Mucosa of gallbladder (tissue), 1 donor: ENCODE data around the gene CROCC2. TPM values are rescaled to one million over a fixed set of nuclear protein-coding genes. Genes with fewer than 3 reads are reported as not detected.

ENCODE experiments used
- DNase-seq: peaks from one replicate; pipeline ENCODE4 v3.0.0-alpha.2; 2020; ENCODE audit warnings: low spot score
- total RNA-seq: library from RNA; stranded (reverse); gene quantifications from one replicate; pipeline ENCODE4 v1.2.1, GENCODE V29; 2021
- donor health status: DM: no; HTN: no; CAD: no.

The CROCC2 gene
- total RNA-seq, 1 donor from 2014 or later: 0.09 TPM

DNA sequence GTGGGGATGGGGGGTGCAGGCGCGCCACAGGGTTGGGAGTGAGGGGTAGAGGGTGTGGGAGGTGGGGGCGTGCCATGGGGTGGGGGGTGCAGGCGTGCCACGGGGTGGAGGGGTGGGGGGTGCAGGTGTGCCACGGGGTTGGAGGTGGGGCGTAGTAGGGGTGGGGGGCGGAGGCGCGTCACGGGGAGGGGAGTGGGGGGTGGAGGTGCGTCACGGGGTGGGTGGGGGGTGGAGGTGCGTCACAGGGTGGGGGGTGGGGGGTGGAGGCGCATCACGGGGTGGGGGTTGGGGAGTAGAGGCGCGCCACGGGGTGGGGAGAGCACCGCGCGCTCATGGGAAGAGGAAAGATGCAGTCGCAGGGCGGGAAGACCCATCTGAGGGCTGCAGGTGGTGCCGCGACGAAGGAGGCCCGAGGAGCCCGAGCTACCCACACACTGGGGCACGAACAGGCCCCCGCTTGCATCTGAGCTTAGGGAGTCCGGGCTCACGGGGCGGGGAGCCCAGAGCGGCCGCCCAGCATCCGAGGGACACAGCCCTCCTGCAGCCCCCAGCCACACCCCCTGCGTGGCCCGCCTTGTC, 129.8 kb downstream of the CROCC2 start:
- DNase-seq: no peak

DNA sequence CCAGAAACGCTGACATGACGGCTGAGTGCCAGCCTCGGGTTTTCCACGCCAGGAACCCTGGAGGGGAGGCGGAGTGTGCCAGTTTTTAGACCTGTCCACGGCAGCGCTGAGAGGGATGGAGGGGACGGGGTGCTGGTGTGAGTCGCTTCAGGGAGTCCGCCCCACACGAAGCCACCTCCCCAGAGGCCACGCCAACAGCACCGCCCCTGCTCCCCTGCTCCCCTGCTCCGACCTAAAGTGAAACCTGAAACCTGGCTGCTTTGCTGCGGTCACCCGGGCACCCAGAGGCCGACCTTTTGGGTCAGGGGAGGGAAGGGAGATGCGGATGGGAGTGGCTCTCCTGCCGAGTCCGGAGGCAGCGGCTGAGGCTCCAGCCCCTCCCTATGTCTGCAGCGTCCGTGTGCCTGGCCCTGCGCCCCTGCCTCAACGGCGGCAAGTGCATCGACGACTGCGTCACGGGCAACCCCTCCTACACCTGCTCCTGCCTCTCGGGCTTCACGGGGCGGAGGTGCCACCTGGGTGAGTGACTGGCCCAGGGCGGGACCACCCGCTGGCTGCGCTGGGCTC, 130.3 kb downstream of the CROCC2 start:
- DNase-seq: no peak

DNA sequence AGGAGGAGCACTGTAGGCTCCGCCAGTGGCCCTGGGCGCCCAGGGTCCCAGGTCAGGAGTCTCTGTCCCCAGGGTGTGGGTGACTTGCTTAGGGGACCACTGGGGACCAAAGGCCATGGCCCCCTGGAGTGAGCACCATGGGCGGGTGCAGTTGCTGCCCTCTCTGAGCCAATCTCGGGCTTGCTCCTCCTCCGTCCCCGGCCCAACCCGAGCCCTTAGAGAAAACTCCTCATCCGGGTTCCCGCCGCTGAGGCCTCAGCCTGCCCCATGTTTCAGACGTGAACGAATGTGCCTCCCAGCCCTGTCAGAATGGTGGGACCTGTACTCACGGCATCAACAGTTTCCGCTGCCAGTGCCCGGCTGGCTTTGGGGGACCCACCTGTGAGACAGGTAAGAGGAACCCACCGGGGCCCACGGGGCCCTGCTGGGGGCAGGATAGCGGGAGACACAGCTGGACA, 130.9 kb downstream of the CROCC2 start:
- no peak for DNase-seq

DNA sequence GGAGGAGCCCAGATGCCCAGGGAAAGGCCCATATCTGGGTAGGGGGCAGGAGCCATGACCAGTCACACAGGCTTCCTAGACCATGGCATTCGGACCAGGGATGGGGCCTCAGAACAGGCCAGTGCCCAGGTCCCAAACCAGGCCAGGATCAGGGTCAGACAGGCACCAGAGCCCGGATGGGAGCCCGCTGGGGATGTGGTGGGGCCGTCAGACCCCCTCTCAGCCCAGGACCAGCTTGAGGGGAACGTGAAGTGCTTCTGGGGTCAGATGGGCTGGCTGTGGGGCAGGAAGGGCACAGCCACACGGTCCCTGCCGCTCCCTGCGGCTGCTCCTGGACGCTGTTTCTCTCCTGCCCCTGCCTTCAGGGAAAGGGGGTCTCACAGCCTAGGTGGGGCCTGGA, 131.4 kb downstream of the CROCC2 start:
- DNase-seq: no peak

DNA sequence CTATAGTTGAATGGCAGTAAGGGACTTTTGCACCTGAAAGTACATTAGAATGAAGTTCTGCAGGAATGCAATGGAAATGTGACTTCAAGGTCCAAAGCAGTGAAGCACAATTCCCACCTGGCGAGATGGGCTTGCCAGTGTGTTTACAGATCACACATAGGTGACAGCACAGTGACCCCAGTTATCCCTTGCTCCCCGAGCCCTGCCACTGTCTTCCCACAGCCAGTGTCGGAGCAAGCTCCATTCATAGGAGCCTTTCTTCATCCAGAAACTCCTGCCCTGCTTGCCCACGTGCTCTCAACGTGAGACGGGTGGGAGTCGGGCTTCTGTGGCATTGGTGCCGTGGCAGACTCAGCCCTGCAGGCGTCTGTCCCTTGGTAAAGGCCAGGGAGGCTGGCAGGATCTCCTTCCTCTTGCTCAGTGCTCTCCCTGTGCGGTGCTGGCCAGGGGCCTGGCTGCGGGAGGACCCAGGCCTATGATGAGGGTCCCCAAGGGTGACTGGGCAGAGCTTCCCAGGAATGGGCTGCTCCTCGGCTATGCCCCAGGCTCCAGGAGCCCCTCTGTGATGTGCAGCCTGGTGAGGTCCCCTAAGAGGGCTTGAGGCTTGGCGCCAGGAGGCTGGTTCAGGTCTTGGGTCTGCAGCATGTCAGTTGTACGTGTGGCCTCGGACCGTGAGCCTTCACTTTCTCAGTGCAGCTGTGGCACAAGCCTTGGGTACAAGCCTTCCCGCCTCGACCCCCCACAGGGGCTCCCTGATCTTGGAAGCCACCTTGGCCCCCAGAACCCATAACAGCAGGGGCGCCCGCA, 132.4 kb downstream of the CROCC2 start:
- no peak for DNase-seq

DNA sequence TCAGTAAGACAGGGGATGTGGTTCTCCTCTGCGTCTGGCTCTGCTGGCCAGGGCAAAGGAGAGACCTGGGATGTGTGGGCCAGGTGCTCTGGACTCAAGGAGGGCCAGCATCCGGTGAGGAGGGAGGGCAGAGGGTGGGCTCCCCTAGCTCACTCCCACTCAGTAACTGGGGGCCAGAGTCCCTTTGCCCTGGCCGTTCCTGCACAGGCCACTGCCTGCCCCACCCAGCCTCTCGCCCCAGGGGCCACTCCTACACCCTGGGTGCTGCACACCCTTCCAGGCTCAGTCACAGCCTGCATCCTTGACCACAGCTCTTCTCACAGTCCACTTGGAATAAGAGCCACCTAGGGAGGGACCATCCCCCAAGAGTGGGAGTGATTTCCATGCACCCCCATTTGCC, 133.3 kb downstream of the CROCC2 start:
- DNase-seq: no peak

DNA sequence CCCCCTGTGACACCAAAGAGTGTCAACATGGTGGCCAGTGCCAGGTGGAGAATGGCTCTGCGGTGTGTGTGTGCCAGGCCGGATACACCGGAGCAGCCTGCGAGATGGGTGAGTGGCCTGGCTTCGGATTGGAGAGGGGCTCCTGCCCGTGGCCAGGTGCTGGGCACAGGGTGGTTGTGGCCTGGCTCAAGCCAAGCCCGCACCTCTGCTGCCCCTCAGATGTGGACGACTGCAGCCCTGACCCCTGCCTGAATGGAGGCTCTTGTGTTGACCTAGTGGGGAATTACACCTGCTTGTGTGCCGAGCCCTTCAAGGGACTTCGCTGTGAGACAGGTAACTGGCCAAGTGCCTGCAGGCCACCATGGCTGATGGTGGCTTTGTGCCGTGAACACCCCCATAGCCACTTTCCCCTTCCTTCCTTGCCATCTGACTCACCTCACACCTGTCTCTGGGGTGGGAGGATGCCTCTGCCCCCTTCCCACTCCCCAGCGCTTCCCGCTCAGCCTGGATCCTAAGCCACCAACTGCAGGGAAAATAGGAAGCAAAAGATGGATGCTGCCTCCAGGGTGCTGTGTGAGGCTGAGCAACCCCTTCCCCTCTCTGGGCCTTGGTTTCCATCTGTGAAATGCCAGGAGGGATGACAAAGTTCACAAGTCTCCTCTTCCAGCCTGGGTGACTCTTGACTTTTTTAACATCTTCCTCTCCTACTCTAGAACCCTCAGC, 134.1 kb downstream of the CROCC2 start:
- no peak for DNase-seq

DNA sequence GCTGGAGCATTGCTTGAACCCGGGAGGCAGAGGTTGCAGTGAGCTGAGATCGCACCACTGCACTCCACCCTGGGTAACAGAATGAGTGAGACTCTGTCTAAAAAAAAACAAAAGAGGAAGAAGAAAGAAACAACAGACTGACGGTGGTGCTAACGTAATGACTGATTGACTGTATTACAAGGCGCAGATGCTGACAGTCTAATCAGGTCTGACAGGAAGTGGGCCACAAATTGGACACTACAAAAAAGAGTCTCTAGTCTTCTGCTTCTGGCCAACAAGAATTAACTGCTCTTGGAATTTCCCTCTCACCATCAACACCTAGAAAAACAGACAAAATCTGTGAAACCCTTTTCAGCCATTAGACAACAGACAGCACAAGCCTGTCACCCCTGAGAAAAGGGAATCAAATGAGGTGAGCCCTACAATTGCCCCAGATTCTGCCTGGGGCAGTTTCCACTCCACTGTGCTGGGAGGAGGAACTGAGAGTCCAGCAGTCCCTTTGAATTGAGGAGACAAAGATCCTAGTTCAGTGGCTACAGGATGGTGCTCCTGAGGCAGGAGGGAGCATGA, 135.5 kb downstream of the CROCC2 start:
- no peak for DNase-seq

Other genes with a start within 250 kb of the CROCC2 start
- not detected for gene AQP12B, start 223.5 kb upstream of the CROCC2 start, total RNA-seq
- not detected for gene AQP12A, start 214.5 kb upstream of the CROCC2 start, total RNA-seq
- 1.6 TPM for gene KIF1A, start 86.1 kb upstream of the CROCC2 start, total RNA-seq
- gene AGXT, start 37.5 kb upstream of the CROCC2 start, total RNA-seq: 1.6 TPM
- gene MAB21L4, start 10.2 kb upstream of the CROCC2 start, total RNA-seq: 2.8 TPM
- 40.9 TPM for gene SNED1, start 92.3 kb downstream of the CROCC2 start, total RNA-seq
- 32.7 TPM for gene MTERF4, start 196.0 kb downstream of the CROCC2 start, total RNA-seq
- gene PASK, start 243.1 kb downstream of the CROCC2 start, total RNA-seq: 16.9 TPM
- 58.6 TPM for gene PPP1R7, start 244.1 kb downstream of the CROCC2 start, total RNA-seq